ENCODE results near the gene MYADML2. TPM values are rescaled to one million over a fixed set of nuclear protein-coding genes. Genes with fewer than 3 reads are reported as not detected.

MYADML2 gene
- total RNA-seq, 1 donor from 2014 or later = 0.11 TPM

GRCh38 chr17:81913394-81914102 lies 33.5 kb downstream of the MYADML2 start:
- Histone ChIP-seq H3K4me1 (peaks cover 16% of the 10 kb centered on the region), H3K27me3 (peaks cover 17% of the 10 kb centered on the region), H3K27ac (no peak overlapping the region), H3K9ac (no peak overlapping the region), H3K4me2 (no peak overlapping the region), H3F3A (ENCODE audit: low read depth) (peaks cover 42% of the 10 kb centered on the region), H4K20me1 (ENCODE audit: low read depth) (peaks cover 50% of the 10 kb centered on the region), H3K4me3 (no peak overlapping the region), H3K36me3 (no peaks in the 10 kb centered on the region), H3K9me3 (ENCODE audit: low read depth) (no peaks in the 10 kb centered on the region), H2AFZ (replicated peaks) (no peak overlapping the region), H3K79me2 (ENCODE audit: low read depth) (peaks cover 15% of the 10 kb centered on the region)
- no peak for TF ChIP-seq EZH2 (IDR thresholded peaks at IDR 0.05)
- TF ChIP-seq CTCF (IDR thresholded peaks at IDR 0.05) = no peak
- TF ChIP-seq EZH2phosphoT487 (IDR thresholded peaks at IDR 0.05) = no peak
- DNase-seq (ENCODE audit: low spot score) = no peak
- H3K4me3 Mint-ChIP-seq = peak overlapping the region; percentile 57
- peaks cover 11% of the 10 kb centered on the region for H3K36me3 Mint-ChIP-seq
- H3K4me1 Mint-ChIP-seq = peaks cover 22% of the 10 kb centered on the region
- no peaks in the 10 kb centered on the region for H3K9me3 Mint-ChIP-seq
- H3K27ac Mint-ChIP-seq = no peak overlapping the region
- peaks cover under 1% of the 10 kb centered on the region for H3K27me3 Mint-ChIP-seq (ENCODE audit: insufficient read depth, low read depth)

GRCh38 chr17:81912441-81913309 lies 34.4 kb downstream of the MYADML2 start:
- Histone ChIP-seq H3K9ac (no peak overlapping the region), H3K27ac (no peak overlapping the region), H3K4me3 (no peak overlapping the region), H3K79me2 (ENCODE audit: low read depth) (peaks cover 15% of the 10 kb centered on the region), H3K4me1 (peaks cover 14% of the 10 kb centered on the region), H3K36me3 (no peaks in the 10 kb centered on the region), H3K9me3 (ENCODE audit: low read depth) (no peaks in the 10 kb centered on the region), H2AFZ (replicated peaks) (no peak overlapping the region), H3K27me3 (peaks cover 17% of the 10 kb centered on the region), H3K4me2 (no peak overlapping the region), H4K20me1 (ENCODE audit: low read depth) (peaks cover 50% of the 10 kb centered on the region), H3F3A (ENCODE audit: low read depth) (peaks cover 36% of the 10 kb centered on the region)
- Mint-ChIP-seq H3K36me3 (peaks cover 11% of the 10 kb centered on the region), H3K9me3 (no peaks in the 10 kb centered on the region), H3K27ac (no peak overlapping the region), H3K4me3 (peak overlapping the region; percentile 66), H3K4me1 (peaks cover 17% of the 10 kb centered on the region), H3K27me3 (ENCODE audit: insufficient read depth, low read depth) (peaks cover 3% of the 10 kb centered on the region)
- TF ChIP-seq EZH2 (IDR thresholded peaks at IDR 0.05) (no peak), EZH2phosphoT487 (IDR thresholded peaks at IDR 0.05) (no peak), CTCF (IDR thresholded peaks at IDR 0.05) (no peak)
- no peak for DNase-seq (ENCODE audit: low spot score)

- Histone ChIP-seq H4K20me1 (ENCODE audit: low read depth) (peaks cover 43% of the 10 kb centered on the region), H3K36me3 (no peaks in the 10 kb centered on the region), H3K27ac (no peak overlapping the region), H3K9ac (no peak overlapping the region), H3F3A (ENCODE audit: low read depth) (peaks cover 31% of the 10 kb centered on the region), H3K79me2 (ENCODE audit: low read depth) (peaks cover 8% of the 10 kb centered on the region), H3K4me1 (peaks cover 9% of the 10 kb centered on the region), H3K9me3 (ENCODE audit: low read depth) (no peaks in the 10 kb centered on the region), H3K4me3 (peak overlapping the region; percentile 31), H3K27me3 (peaks cover 17% of the 10 kb centered on the region), H2AFZ (replicated peaks) (no peak overlapping the region), H3K4me2 (peak overlapping the region; percentile 79)
- Mint-ChIP-seq H3K9me3 (no peaks in the 10 kb centered on the region), H3K4me1 (peaks cover 13% of the 10 kb centered on the region), H3K27me3 (ENCODE audit: insufficient read depth, low read depth) (peaks cover 3% of the 10 kb centered on the region), H3K27ac (no peak overlapping the region), H3K4me3 (peak overlapping the region; percentile 78), H3K36me3 (peaks cover 11% of the 10 kb centered on the region)
- no peak for DNase-seq (ENCODE audit: low spot score)
- no peak for TF ChIP-seq CTCF (IDR thresholded peaks at IDR 0.05)
- no peak for TF ChIP-seq EZH2 (IDR thresholded peaks at IDR 0.05)
- TF ChIP-seq EZH2phosphoT487 (IDR thresholded peaks at IDR 0.05) = no peak
Measured at GRCh38 chr17:81911969-81912368, 35.1 kb downstream of the MYADML2 start.

Measured in neural progenitor cell (in vitro differentiated cells).